ENCODE measurements around the gene GUCY2F.

GUCY2F gene

DNA sequence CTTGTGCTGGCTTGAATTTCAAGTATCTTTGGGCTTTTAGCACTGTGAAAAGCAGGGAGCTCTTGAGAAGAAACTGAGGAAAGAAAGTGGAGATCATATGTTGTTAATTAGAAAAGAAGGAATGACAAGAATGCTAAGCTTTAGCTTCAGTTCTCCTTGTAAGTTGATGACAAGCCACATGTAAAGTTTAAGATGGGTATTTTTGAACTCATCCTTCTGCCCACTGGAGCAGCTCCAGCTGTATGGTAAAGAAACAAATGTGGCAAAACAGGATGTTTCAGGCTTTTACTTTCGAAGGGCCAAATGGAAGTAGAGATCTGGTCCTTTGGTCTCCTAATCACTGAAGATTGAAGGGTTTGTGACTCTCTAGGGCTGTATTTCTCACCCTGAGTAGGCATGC is 137.8 kb downstream of the GUCY2F start:
- DNase-seq (ENCODE audit: low read depth, low spot score) = no peak

DNA sequence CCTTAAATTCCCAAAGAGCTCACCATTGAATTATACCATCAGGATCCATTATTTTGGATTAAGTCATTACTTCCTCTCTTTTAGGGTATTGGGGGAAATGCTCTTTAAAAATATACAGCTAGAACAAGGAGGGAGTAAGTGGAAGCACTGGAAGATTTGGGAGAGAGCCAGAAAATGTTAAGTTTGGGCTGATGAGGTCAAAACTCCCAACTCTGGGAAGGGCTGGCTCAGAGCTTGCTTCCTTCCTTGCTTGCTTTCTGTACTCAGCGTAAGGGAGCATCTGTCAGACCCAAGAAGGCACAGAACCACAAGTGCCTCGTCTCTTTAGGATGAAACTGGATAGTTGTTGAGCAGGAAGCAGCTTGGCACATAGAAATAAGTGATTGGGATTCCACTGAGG is 138.2 kb downstream of the GUCY2F start:
- DNase-seq (ENCODE audit: low read depth, low spot score) = no peak

DNA sequence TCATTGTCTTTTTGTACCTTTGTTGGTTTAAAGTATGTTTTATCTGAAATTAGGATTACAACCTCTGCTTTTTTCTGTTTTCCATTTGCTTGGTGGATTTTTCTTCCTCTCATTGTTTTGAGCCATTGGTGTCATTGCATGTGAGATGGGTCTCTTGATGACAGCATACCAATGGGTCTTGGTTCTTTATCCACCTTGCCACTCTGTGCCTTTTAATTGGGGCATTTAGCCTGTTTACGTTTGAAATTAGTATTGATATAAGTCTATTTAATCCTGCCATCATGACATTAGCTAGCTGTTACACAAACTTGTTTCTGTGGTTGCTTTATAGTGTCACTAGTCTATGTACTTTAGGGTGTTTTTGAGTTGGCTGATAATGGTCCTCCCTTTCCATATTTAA is 145.7 kb downstream of the GUCY2F start:
- DNase-seq (ENCODE audit: low read depth, low spot score) = no peak

DNA sequence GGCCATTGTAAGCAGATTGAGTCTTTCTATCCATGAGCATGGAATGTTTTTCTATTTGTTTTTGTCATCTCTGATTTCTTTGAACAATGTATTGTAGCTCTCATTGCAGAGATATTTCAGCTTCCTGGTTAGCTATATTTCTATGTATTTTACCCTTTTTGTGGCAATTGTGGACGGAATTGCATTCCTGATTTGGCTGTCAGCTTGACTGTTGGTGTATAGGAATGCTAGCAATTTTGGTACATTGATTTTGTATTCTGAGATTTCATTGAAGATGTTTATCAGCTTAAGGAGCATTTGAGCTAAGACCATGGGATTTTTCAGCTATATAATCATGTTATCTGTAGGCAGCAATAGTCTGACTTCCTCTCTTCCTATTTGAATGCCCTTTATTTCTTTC is 154.6 kb downstream of the GUCY2F start:
- DNase-seq (ENCODE audit: low read depth, low spot score) = no peak

Measured in smooth muscle cell of the brain vasculature (primary cell).